ENCODE results near the gene LRP1.

LRP1 gene

GRCh38 chr12:57215065-57215464 is 86.8 kb downstream of the LRP1 start:
- DNase-seq, result no peak

- DNase-seq, result no peak
Measured at GRCh38 chr12:57215668-57216013, 87.4 kb downstream of the LRP1 start.

GRCh38 chr12:57216014-57216911 is 88.0 kb downstream of the LRP1 start, which contains the start of gene NXPH4:
TSS of gene NXPH4 (plus strand) at chr12:57216794. CDS start at chr12:57216970, 176 bp downstream.
- DNase-seq, result no peak

GRCh38 chr12:57216921-57217879 is 88.9 kb downstream of the LRP1 start:
- no peak for DNase-seq

GRCh38 chr12:57218030-57218853 is 90.0 kb downstream of the LRP1 start:
- DNase-seq, result no peak

GRCh38 chr12:57219205-57219992 is 91.1 kb downstream of the LRP1 start:
- DNase-seq, result no peak

- DNase-seq, result no peak
Measured at GRCh38 chr12:57219993-57220754, 91.9 kb downstream of the LRP1 start.

- no peak for DNase-seq
Measured at GRCh38 chr12:57220770-57221168, 92.5 kb downstream of the LRP1 start.

GRCh38 chr12:57221169-57221917 is 93.1 kb downstream of the LRP1 start:
- no peak for DNase-seq

GRCh38 chr12:57222286-57223190 is 94.3 kb downstream of the LRP1 start:
- DNase-seq, result no peak

GRCh38 chr12:57223191-57224165 is 95.2 kb downstream of the LRP1 start:
- DNase-seq, result no peak

GRCh38 chr12:57224278-57224972 is 96.1 kb downstream of the LRP1 start:
- no peak for DNase-seq

- DNase-seq, result no peak
Measured at GRCh38 chr12:57224973-57225679, 96.8 kb downstream of the LRP1 start.

- no peak for DNase-seq
Measured at GRCh38 chr12:57225680-57226210, 97.5 kb downstream of the LRP1 start.

GRCh38 chr12:57226588-57227314 is 98.5 kb downstream of the LRP1 start:
- no peak for DNase-seq

All from fibroblast of skin of right biceps (primary cell).